ENCODE measurements around the gene TIRAP. TPM values are rescaled to one million over a fixed set of nuclear protein-coding genes. Genes with fewer than 3 reads are reported as not detected.

Gene TIRAP
- polyA plus RNA-seq, 3 donors from 2014 or later: 6.0 to 15.6 (median 6.5) TPM

DNA sequence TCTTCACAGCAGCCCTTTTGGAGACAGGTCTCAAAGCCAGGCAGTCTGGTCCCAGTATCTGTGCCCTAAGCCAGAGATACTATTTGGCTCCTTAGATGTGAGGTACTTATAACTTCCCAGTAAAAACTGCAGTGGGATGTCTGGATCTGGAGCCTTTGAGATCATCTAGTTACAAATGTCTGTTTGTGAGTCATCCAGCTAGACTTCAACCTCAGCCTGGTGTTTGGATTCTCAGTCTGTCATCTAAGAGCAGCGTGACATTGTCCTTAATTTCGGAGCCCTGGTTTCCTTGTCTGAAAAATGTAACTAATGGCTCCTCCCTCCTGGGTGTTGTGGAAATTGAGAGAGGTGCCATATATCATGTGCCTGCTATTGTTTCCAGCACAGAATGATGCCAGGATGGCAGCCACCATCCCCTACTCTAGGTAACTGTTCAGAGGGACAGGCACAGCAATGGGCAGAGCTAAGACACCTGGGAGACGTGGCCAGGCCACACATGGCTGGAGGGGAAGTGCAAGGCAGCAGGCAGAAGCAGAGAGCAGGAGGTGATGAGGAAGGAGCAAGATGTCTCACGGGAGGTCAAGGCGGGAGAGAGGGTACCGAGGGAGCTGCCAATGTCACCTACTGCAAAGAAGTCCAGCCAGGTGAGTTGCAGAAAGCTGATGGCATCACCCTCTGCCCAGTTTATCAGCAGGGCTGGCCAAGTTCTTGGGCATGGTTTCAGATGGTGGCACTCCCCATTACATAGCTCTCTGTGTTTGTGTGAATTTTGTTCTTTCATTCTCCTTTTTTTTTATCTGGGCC lies 52.0 kb downstream of the TIRAP start:
- H3K9me3 Mint-ChIP-seq: no peaks in the 10 kb centered on the region
- DNase-seq: no peak
- H3K27me3 Mint-ChIP-seq (ENCODE audit: low read depth in 3 of 3): peaks cover 13 to 26% (median 18%) of the 10 kb centered on the region in 3 donors
- peak overlapping the region; percentile 76 to 90 (median 83) for H3K4me3 Mint-ChIP-seq
- H3K4me1 Mint-ChIP-seq: peaks cover 72 to 82% of the 10 kb centered on the region in 2 donors
- H3K36me3 Mint-ChIP-seq: peaks cover 11 to 22% (median 11%) of the 10 kb centered on the region in 3 donors
- peak overlapping the region; percentile 94 to 100 (median 98) for H3K27ac Mint-ChIP-seq

DNA sequence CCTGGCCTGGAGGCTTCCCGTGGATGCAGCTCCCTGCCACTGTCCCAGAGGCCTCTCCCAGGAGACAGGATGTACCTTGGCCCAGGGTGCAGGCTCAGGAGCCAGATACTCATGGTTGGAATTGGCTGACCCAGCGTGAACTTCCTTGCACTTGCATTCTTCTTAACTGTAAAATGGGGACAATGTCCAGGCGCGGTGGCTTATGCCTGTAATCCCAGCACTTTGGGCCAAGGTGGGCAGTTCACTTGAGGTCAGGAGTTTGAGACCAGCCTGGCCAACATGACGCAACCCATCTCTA lies 52.5 kb downstream of the TIRAP start:
- Mint-ChIP-seq H3K27ac (peak overlapping the region; percentile 94 to 100 (median 98)), H3K4me3 (peak overlapping the region in 4 of 5 donors; percentile 55 to 90 (median 80)), H3K27me3 (ENCODE audit: low read depth in 3 of 3) (peaks cover 11 to 22% (median 16%) of the 10 kb centered on the region in 3 donors), H3K9me3 (no peaks in the 10 kb centered on the region), H3K36me3 (peaks cover 11 to 22% (median 11%) of the 10 kb centered on the region in 3 donors), H3K4me1 (peaks cover 66 to 77% of the 10 kb centered on the region in 2 donors)
- DNase-seq: no peak

DNA sequence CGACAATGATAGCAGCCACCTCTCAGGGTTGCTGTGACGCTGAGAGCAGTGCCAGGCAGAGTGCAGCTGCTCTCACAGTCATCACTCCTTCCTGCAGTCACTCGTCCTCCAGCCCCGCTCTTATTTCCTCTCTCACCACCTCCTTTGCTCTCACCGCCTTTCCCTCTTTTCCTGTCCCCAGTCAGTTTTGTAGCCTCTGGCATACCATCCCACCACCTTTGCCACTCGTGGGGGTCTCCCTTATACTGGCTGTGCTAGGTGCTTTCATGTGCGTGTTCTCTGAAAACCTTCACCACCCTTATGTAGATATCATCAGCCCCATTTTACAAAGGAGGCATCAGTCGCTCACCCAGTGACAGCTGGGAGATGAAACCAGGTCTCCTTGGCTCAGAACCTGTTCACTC lies 53.2 kb downstream of the TIRAP start:
- Mint-ChIP-seq H3K27me3 (ENCODE audit: low read depth in 3 of 3) (peaks cover 11 to 16% (median 16%) of the 10 kb centered on the region in 3 donors), H3K4me3 (peak overlapping the region; percentile 36 to 82 (median 75)), H3K36me3 (peaks cover 11 to 29% (median 11%) of the 10 kb centered on the region in 3 donors), H3K27ac (peak overlapping the region; percentile 94 to 100 (median 98)), H3K4me1 (peaks cover 67 to 73% of the 10 kb centered on the region in 2 donors), H3K9me3 (no peaks in the 10 kb centered on the region)
- DNase-seq: peak; percentile 66 to 72 (median 68)

DNA sequence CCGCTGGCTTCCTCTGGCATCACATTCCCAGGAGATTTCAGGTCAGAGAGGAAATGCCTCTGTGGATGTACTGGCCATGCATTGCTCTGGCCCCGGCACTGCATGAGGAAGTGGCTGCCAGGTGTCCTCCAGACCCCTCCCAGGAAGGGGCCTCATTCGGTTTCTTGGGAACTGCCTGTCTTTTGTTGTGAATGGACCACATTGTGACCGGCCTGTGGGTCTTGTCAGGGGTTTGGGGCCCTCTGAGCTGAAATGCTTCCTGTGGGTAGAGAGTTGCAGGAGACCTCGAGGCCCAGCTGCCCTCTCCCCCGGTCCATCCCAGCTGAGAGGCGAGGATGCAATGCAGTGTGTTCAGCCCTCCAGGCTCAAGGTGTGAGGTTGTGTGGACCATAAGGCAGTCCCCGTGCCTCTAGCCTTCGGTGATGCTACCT lies 53.8 kb downstream of the TIRAP start:
- H3K4me1 Mint-ChIP-seq: peaks cover 67 to 69% of the 10 kb centered on the region in 2 donors
- H3K9me3 Mint-ChIP-seq: no peaks in the 10 kb centered on the region
- peaks cover 11 to 35% (median 11%) of the 10 kb centered on the region in 3 donors for H3K36me3 Mint-ChIP-seq
- H3K27me3 Mint-ChIP-seq (ENCODE audit: low read depth in 3 of 3): peaks cover 11 to 16% (median 13%) of the 10 kb centered on the region in 3 donors
- H3K27ac Mint-ChIP-seq: peak overlapping the region; percentile 94 to 100 (median 98)
- peak overlapping the region in 4 of 5 donors; percentile 55 to 82 (median 75) for H3K4me3 Mint-ChIP-seq
- DNase-seq: no peak

DNA sequence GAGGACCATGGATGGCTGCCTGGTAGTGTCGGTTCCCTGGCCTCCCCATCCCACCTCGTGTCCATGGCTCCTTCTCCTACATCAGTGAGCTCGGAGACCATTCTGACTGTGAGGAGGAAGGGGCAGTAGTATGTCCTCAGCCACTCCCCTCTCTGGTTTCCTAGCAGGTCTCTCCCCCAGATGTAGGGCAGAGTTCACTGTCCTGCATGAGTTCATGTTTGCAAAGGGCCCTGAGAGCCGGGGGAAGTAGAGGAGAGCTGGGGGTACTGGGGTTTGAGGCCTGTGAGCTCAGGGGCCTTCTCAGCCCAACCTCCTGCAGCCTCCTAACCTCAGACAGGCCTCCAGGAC lies 54.2 kb downstream of the TIRAP start:
- DNase-seq: no peak
- no peaks in the 10 kb centered on the region for H3K9me3 Mint-ChIP-seq
- peaks cover 11 to 39% (median 11%) of the 10 kb centered on the region in 3 donors for H3K36me3 Mint-ChIP-seq
- peak overlapping the region; percentile 94 to 100 (median 98) for H3K27ac Mint-ChIP-seq
- H3K4me1 Mint-ChIP-seq: peaks cover 65 to 67% of the 10 kb centered on the region in 2 donors
- peak overlapping the region in 1 of 5 donors; percentile 82 for H3K4me3 Mint-ChIP-seq
- H3K27me3 Mint-ChIP-seq (ENCODE audit: low read depth in 3 of 3): peaks cover 8 to 14% (median 9%) of the 10 kb centered on the region in 3 donors

DNA sequence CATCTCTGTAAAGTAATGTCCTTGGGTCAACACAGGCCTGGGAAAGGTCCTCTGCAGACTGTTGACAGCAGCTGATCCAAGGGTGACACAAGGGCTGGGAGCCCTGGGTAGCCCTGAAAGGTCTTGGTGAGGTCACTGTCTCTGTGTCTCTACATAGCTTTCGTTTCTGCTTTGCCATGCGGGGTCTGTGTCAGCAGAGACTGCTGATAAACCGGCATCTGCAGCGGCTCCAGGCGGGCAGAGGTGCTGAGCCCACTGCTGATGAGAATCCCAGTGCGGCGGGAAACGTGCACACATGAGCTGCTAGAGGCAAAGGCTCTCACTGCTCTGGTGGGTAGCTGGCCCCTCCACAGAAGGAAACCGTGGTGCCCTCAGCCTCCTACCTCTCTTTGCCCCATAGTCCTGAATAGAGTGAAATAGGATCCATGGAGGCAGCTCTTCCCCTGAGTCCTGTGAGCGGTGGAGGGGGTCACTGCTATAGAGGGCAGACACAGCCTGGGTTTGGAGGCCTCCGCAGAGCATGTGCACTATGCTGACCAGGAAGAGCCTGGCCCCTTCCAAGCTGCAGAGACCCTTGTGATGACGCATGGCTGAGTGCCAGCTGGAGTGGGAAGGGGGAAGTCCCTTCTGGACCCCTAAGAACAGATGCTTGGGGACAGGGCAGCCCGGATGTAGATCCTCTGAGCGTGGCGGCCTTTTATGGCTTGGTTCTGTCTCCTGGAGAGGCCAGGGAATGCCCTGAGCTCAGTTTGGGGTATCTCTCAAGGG lies 54.8 kb downstream of the TIRAP start:
- H3K4me1 Mint-ChIP-seq: peaks cover 62 to 67% of the 10 kb centered on the region in 2 donors
- H3K27ac Mint-ChIP-seq: peak overlapping the region; percentile 94 to 100 (median 98)
- H3K27me3 Mint-ChIP-seq (ENCODE audit: low read depth in 3 of 3): peaks cover 4 to 9% (median 6%) of the 10 kb centered on the region in 3 donors
- DNase-seq: no peak
- no peaks in the 10 kb centered on the region for H3K9me3 Mint-ChIP-seq
- H3K4me3 Mint-ChIP-seq: peak overlapping the region in 1 of 5 donors; percentile 82
- peaks cover 11 to 39% (median 11%) of the 10 kb centered on the region in 3 donors for H3K36me3 Mint-ChIP-seq

DNA sequence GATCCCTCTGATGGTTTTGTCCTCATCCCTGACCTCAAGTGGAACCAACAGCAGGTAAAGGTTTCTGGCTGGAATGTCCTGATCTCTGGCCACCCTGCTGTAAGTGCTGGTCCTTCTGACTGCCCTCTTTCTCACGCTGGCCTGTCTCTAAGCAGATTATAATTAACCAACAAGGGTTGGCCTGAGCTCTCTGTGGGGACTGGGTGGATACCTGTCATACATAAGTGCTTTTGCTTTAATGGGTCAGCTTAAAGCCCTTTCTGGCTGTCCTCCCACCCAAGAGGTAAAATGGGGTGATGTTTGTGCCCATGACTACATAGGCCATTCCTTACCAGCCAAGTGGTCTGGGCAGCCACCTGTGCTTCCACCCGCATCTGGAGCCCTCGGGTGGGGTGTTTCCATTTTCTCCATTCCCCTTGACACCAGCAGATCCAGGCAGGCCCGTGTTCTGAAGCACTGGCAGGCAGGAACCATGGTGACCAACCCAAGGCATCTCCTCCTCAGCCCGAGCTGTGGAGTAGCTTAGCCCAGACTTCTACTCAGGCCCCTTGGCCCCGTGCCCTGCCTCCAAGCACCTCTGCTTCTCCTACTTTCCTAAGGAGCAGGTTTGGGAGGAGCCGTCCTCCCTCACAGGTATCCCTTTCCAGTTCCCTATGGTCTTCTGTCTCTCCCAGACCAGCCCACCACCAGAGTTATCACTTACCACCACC lies 55.6 kb downstream of the TIRAP start:
- H3K36me3 Mint-ChIP-seq: peaks cover 6 to 35% (median 9%) of the 10 kb centered on the region in 3 donors
- H3K27ac Mint-ChIP-seq: peak overlapping the region; percentile 90 to 100 (median 97)
- no peak for DNase-seq
- peaks cover 54 to 59% of the 10 kb centered on the region in 2 donors for H3K4me1 Mint-ChIP-seq
- H3K9me3 Mint-ChIP-seq: no peaks in the 10 kb centered on the region
- peaks cover 3 to 7% (median 4%) of the 10 kb centered on the region in 3 donors for H3K27me3 Mint-ChIP-seq (ENCODE audit: low read depth in 3 of 3)
- peak overlapping the region in 1 of 5 donors; percentile 10 for H3K4me3 Mint-ChIP-seq

DNA sequence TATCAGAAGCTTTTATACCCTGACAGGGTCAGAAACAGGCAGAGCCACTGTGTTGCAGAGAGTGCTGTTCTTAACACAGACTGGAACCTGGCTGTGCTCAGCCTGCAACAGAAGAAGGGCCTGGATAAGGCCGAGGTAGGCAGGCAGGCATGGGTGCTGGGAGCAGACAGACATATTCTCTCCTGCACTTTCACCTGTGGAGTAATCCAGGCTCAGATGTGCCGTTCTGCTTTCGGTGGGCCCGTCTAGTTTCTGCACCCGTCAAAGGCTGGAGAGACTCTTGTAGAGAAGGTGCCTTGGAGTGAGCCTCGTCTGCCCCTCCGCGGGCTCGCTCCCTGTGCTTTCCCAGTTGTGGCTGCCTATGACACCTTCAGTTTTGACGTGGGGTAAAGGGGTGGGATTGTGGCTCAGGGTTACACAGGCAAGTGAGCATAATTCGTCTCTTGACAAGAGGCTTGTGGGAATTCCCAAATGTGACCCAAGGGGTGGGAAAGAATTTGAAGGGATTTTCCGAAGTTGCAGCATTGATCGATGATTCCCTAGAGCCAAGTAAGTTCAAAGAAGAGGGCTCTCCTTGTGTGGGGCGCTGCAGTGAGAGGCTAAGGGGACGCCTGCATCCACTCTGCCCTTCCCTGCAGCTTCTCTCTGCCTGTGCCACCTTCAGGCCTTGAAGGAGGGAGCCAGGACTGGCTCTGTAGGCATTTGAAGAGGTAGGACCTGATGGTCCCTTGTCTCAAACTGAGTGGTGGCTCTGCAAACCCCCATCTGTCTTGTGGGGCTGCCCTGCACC lies 56.4 kb downstream of the TIRAP start:
- Mint-ChIP-seq H3K4me3 (no peak overlapping the region), H3K27me3 (ENCODE audit: low read depth in 3 of 3) (peaks cover 2 to 6% (median 4%) of the 10 kb centered on the region in 3 donors), H3K27ac (peak overlapping the region; percentile 45 to 100 (median 97)), H3K9me3 (no peaks in the 10 kb centered on the region), H3K36me3 (peaks cover 8 to 34% (median 9%) of the 10 kb centered on the region in 3 donors), H3K4me1 (peaks cover 47 to 51% of the 10 kb centered on the region in 2 donors)
- DNase-seq: no peak

DNA sequence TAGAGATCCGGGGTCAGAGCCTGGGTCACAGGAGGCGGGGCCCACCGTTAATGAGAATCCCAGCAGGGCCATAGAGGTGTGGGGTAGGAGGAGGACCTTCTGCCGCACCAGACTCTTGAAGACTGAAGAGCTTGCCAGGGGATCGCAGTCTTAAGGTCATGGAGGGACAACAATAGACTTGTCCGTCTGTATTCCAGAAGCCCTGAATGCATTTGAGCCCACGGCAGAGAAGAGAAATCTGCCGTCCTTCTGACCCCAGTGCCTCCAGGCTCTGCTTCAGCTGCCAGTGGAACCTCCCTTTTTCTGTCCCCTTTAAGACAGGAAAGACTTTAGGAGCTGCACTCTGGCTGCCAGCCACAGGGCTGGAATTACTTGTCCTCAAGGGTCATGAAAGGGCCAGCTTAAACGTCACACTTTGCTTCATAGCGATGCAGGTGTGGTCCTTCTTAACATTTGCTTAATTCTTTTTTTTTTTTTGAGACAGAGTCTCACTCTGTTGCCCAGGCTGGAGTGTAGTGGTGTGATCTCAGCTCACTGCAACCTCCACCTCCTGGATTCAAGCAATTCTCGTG lies 57.1 kb downstream of the TIRAP start:
- Mint-ChIP-seq H3K36me3 (peaks cover 6 to 38% (median 8%) of the 10 kb centered on the region in 3 donors), H3K27me3 (ENCODE audit: low read depth in 3 of 3) (peaks cover 2 to 5% (median 4%) of the 10 kb centered on the region in 3 donors), H3K9me3 (no peaks in the 10 kb centered on the region), H3K4me3 (no peak overlapping the region), H3K4me1 (peaks cover 42 to 44% of the 10 kb centered on the region in 2 donors), H3K27ac (peak overlapping the region; percentile 18 to 99 (median 74))
- no peak for DNase-seq

DNA sequence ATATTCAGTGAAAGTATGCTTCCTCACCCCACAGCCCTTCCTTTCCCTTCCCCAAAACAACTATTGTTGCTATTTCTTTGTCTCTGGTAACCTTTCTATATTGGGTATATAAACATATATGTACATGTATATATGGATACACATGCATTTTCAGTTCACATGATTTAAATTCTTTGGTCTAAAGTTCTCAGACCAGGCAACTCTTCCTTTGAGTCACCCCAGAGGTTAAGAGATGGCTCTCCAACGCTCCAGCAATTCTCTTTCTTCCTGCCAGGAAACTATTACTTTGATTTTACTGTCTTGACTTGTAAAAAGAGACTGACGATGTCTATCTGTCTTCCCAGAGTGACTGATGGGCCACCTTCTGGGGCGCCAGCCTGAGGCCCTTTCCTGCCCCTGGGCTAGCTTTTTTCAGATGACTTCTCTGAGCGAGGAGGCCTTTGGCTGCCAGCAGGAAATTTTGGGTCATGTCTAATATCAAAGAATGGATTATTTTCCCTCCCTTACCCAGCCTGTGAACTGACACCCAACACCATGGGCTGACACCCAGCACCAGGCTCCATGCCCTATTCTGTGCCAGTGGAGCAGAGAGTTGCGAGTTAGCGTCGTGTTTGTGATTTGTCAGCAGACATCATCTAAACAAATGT lies 58.2 kb downstream of the TIRAP start:
- Mint-ChIP-seq H3K27ac (peak overlapping the region; percentile 18 to 96 (median 74)), H3K36me3 (peaks cover 7 to 38% (median 9%) of the 10 kb centered on the region in 3 donors), H3K4me3 (no peak overlapping the region), H3K9me3 (no peaks in the 10 kb centered on the region), H3K27me3 (ENCODE audit: low read depth in 3 of 3) (peaks cover 0 to 2% (median 1%) of the 10 kb centered on the region in 3 donors), H3K4me1 (peaks cover 37 to 42% of the 10 kb centered on the region in 2 donors)
- no peak for DNase-seq

DNA sequence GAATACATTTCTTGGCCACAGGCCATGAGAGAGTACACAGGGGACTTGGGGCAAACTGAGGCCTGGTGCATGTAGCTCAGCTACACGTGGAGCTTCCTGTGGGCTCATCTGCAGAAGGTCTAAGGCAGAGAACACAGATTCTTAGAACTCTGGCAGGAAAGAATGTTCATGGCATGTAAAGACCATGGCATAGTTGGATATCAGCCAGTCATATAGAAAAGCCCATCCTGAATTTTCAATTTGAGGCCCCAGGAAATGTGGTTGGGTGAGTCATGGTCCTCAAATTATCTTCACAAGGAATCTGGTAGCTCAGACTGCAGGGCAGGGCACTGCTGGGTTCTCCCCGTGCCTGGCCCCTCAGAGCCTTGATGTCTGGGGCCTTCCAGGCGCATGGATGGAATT lies 58.9 kb downstream of the TIRAP start:
- Mint-ChIP-seq H3K27ac (peak overlapping the region in 5 of 6 donors; percentile 0 to 96 (median 84)), H3K4me3 (no peak overlapping the region), H3K36me3 (peaks cover 11 to 38% (median 12%) of the 10 kb centered on the region in 3 donors), H3K4me1 (peaks cover 36 to 40% of the 10 kb centered on the region in 2 donors), H3K9me3 (no peaks in the 10 kb centered on the region), H3K27me3 (ENCODE audit: low read depth in 3 of 3) (peaks cover 0 to 2% (median 0%) of the 10 kb centered on the region in 3 donors)
- no peak for DNase-seq

DNA sequence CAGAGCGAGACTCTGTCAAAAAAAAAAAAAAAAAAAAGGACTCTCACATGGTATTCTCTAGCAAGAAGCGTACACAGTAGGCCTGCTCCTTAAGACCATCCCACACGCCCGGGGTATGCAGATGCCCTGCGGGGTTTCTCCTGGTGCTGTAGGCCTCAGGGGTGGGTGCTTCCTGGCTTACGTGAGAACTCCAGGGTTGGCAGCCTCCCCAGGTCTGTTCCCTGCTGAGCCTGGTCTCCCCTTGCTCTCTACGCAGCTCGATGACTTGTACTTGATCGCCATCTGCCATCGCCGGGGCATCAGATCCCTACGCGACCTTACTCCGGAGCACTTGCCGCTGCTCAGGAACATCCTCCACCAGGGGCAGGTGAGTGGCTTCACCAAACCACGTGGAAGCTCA lies 60.2 kb downstream of the TIRAP start:
- Mint-ChIP-seq H3K4me1 (peaks cover 27 to 34% of the 10 kb centered on the region in 2 donors), H3K9me3 (no peaks in the 10 kb centered on the region), H3K27ac (no peak overlapping the region), H3K4me3 (no peak overlapping the region), H3K36me3 (peaks cover 11 to 38% (median 12%) of the 10 kb centered on the region in 3 donors), H3K27me3 (ENCODE audit: low read depth in 3 of 3) (peaks cover 0 to 2% (median 0%) of the 10 kb centered on the region in 3 donors)
- DNase-seq: no peak
